HG02938 (cell line): ENCODE measurements around the gene ESRRB.

ENCODE experiments used
- ATAC-seq: cut with Tn5 transposase; IDR thresholded peaks from one replicate; pipeline ENCODE4 v1.9.1; 2021; ENCODE audit warnings: mild to moderate bottlenecking, moderate library complexity; ENCODE audit not compliant: unreplicated experiment

The ESRRB gene

DNA sequence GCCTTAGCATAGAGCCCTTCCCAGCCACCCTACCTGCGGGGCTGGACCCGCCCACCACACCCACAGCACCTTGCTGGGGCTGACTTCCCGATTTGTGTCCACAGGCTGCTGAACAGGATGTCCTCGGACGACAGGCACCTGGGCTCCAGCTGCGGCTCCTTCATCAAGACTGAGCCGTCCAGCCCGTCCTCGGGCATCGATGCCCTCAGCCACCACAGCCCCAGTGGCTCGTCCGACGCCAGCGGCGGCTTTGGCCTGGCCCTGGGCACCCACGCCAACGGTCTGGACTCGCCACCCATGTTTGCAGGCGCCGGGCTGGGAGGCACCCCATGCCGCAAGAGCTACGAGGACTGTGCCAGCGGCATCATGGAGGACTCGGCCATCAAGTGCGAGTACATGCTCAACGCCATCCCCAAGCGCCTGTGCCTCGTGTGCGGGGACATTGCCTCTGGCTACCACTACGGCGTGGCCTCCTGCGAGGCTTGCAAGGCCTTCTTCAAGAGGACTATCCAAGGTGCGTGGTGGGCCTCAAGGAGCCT lies 63.4 kb downstream of the ESRRB start:
- no peak for ATAC-seq

DNA sequence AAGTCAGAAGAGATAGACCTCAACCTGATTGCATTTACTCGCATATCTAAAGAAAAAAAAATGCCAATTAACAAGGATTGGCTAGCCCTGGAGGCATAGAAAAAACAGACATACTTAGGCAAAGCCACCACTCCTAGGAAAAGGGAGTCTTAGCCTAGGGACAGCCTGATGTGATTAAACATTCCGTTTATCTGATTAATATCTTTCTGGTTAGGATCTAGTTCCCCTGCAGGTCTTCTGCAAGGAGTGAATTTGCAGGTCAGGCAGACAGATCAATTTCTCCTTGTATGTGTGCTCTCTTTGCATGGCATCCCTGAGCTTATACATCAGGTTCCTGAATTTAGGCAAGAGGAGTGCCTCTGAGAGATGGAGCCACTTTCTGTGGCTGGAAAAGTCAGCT lies 70.5 kb downstream of the ESRRB start:
- ATAC-seq: no peak

DNA sequence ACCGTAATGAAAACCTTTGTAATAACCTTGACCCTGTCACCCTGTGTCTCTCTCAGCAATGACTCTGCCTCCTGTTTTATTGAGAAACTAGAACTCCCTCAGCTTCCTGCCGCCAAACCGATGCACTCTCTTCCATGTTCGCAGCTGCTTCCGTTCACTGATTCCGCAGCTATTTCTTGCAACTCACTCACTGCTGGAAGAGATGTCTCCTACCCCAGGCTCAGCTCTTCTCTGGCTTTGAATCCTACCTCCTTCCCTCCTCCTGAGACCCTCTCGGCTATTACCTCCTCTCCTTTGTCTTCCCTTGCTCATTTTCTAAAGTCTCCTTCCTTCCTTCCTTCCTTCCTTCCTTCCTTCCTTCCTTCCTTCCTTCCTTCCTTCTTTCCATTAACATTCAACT lies 71.0 kb downstream of the ESRRB start:
- no peak for ATAC-seq

DNA sequence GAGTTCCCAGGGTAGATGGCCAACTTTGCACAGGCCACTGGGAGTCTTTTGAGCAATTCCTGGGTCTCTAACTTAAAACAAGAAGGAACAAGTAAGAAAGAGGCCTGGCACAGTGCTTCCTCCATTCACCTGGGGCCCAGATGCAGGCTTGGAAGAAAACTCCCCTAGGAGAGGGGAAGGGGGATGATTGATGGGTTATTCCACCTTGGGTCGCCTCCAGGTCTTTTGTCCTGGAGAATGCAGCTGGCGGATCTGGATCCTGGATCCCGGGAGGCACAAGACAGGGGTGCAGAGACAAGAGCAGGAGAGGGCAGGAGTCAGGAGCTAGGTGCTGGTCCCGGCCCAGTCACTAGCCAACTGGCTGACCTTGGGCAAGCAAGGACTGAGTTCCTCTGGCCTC lies 74.5 kb downstream of the ESRRB start:
- no peak for ATAC-seq

DNA sequence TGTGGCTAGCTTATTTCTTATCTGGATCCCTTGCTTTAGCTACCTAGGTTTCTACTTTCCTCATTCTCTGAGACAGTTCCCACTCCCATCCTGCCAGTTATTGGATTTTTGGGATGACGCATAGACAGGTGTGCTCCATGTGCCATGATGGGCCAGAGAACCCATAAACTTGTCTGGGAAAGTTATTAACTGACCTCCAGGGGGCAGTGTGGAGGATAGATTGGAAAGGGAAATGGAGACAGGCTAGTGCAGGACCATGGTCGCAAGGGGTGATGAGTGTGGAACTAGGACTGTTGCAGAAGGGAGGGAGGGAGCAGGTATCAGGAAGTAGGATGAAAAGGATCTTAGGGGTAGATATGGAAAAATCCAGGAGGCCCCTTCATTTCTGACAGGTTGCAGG lies 80.3 kb downstream of the ESRRB start:
- ATAC-seq: no peak

DNA sequence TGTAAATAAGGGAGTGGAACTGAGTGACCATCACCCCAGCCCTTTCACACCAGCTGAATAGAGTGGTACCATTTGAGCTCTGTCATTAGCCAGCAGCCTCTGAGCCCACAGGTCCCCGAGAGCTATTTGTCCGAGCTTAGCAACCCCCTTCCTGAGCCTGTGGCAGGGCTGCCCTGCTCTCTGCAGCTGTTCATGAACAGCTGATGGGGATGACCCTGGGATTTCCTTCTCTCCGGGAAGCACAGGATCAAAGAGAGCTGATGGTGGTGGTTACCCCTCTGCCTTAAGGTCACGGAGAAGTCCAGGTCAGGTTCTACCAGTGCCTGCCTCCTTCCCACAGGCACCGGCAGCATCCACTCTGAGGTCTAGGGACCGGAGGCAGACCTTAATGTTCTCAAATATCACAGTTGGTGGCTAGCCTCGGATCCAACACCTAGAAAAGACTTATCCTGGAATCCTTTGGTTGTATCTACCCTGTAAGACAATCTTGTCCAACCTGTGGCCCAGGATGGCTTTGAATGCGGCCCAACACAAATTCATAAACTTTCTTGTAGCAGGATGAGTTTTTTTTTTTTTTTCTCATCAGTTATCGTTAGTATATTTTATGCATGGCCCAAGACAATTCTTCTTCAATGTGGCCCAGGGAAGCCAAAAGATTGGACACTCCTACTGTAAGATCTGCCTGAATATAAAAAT lies 81.1 kb downstream of the ESRRB start:
- no peak for ATAC-seq

DNA sequence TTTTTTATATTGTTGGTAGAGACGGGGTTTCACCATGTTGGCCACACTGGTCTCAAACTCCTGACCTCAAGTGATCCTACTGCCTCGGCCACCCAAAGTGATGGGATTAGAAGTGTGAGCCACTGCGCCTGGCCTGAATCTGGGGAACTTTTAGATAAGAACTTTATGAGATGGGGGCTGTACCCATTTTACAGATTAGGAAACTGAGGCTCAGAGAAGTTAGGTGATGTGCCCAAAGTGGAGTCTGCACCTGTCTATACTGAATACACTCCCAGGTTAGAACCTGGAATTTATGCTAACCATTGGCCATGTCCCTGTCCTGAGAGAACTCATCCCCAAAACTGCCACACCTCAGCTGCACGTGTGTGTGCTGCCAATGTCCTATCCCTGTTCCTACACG lies 81.9 kb downstream of the ESRRB start:
- no peak for ATAC-seq

DNA sequence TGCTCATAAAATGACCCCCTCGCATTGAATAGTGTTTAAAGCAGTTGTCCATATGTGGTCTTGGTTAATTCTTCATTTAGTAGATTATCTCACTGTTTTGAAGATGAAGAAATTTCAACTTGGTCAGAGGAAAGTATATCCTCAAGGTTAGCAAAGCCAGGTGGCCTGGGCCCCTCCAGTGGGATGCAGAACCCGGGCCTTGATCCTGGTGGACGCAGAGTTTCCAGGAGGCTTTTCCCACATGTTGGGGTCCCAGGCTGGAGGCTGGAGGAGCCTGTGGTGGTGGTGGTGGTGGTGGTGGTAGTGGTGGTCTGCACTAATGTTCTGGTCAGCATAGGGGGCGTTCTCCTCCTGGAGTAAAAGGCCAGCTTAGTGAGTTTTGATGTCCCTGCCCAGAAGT lies 85.9 kb downstream of the ESRRB start:
- ATAC-seq: no peak

DNA sequence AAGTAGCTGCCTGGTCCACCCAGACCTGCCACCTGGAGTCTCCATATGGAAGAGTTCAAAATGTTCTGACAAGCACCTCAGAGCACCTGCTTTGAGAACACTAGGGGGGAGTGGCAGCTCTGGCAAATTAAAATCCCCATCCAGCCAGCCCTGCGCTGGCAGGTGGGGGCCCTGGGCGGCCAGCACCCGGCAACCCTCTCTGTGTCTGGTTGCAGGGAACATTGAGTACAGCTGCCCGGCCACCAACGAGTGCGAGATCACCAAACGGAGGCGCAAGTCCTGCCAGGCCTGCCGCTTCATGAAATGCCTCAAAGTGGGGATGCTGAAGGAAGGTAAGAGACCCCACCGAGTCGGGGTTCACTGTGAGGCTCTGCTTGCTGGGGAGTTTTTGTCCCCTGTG lies 86.4 kb downstream of the ESRRB start:
- no peak for ATAC-seq

DNA sequence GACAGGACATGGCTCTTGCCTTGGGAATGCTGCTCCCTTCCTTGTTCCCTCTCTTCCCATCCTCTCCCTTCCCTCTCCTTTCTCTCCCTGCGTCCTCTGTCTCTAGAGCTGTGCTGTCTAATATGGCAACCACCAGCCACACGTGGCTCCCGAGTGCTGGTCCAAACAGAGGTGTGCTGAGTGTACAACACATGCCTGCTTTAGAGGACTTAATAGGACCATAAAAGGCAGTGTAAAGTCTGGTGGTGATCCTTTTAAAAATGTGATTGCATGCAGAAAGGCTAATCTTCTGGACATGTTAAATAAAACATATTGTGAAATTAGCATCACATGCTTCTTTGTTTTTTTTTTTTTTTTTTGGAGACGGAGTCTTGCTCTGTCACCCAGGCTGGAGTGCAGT lies 87.2 kb downstream of the ESRRB start:
- no peak for ATAC-seq

DNA sequence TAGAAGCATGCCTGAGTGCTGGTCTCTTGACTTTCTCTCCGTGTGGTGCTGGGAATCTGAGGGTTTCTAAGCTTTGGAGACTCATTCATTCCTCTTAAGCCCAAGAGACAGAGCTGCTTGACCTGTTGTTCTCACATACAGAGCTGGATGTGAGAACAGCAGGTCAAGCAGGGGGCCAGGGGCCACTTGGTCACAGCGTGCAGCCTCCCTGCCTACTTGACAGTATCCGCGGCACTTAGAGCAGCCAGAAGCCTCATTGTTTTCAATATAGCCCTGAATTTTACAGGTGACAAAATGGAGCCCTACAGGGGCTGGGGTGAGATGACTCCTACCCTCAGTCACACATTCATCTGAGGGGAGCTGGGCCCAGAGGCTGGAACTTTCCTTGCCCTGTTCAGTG lies 88.9 kb downstream of the ESRRB start:
- ATAC-seq: no peak

DNA sequence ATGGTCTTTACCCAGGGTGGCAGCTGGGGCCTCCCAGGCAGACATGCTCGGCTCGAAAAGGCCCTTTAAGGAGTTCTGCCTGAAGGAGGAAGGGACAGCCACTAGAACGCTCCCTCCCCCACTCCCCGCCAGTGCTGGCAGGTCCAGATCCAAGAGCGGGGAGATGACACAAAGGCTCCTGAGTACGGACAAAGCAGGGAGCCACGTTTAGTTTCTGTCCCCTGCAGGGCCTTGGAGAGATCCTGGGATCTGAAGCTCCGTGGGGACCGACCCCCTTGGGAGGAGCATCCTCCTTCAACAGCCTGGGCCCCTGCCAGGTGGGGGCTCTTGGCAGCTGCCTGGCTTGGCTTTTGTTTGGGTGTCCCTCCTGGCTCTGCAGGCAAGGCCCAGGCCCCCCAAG lies 89.7 kb downstream of the ESRRB start:
- ATAC-seq: no peak

DNA sequence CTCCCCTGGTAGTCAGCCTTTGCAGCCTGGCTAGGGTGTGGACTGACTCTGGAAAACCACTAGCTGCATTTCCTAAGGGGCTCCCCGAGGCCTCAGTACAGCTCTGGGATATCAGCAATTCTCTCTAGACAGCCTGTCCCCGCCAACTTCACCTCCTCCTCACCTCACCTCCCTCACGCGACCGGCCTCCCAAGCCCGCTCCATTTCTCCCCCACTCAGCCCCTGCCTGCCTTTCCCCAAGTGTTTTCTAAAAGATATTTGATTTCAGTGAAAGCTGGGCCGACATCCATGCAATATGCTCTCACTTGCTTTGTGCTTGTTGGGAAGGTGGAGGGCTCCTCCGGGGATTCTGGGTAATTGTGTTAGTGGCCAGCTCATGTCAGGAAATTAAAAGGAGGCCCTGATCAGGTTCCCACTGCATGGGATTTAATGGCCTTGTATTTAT lies 91.8 kb downstream of the ESRRB start:
- no peak for ATAC-seq

DNA sequence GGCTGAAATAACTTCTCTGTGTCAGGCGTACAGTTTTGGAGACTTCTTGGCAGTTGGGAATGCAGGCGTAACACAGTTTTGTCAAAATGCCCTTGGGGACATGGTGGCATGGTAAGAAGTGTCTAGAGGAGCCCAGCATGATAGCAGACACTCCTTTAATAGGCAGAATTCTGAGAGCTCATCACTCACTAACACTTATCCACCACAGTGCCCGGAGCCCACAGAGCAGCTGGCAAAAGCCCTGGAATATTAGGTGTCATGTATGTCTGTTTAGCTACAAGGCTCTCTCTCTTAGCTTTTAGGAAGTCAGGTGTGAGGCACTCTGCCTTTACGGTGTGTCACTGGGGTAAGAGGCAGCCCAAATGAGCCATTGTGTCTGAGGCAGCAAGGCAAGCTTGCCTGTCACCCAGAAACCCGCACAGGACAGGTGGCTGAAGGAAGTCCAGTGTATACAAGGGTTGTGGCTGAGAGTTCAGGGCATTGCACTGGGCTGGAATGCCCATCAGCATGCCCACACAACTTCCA lies 96.3 kb downstream of the ESRRB start:
- ATAC-seq: no peak

DNA sequence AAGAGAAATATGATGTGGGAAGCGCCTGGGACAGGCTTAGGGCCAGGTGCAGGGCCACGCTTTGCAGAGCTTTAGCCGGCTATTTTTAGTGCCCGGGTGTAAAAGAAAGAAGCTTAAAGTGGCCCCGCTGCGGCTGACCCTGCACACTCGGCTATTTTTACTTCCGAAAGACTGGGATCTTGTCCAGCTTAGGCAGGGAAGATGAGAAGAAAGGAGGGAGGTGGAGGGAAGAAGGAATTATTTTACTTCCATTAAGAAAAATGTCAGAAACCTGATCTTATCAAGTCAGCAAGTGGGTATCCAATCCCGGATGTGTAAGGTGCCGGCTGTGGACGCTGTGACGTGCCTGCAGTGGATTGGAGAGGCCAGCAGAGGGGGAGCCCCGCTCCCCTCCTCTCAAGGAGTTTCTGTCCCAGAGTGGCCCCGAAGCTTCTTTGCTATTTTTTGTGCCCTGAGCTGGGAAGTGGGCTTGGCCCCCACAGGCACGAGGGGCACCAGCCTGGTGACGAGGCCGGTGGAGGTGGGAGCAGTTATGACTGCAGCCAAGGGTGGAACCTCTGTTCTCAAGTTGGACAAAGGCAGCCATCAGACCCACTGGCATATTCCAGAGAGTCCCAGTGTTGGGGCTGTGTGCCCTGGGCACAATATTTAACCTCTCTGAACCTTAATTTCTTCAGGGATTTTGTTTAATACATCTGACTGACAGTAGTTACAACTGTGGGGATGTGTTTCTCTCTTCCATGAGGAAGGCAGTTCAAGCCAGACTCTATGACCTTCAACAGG lies 97.7 kb downstream of the ESRRB start:
- ATAC-seq: no peak

DNA sequence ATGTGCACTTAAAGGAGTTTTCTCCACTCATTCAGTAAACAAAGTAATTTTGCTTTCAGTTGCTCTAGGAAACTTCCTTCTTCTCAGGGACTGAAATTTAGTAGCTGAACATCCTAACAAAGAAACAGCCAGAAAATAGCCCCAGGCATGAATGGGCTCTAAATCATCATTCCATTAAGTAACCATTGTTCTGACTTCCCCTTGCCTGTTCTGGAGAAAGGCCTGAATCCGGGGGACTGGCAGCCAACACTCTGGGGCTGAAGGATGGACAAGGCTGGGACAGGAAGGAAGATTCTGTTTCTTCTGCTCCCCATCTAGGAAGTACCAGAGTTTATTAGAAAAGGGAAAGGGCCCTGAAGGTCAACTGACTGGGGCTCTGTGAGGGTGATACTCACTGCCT lies 104.5 kb downstream of the ESRRB start:
- no peak for ATAC-seq

DNA sequence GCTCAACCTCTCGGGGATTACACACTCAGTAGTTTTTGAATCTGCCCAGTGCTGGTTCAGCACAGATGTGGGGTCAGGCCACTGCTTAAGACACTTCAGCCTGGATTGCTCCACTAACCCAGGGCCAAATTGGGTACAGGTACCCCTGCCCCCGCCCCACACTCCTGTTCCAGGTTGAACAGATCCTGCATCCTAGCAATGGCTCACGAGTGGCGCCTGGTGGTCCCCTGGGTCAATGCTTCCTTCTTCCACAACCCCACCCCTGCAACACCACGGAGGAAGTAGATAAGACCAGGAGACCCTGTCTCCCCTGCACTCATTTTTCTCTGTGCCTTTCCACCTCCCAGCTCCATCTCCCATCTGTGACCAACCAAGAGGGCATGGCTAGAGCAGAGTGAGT lies 108.4 kb downstream of the ESRRB start:
- no peak for ATAC-seq

DNA sequence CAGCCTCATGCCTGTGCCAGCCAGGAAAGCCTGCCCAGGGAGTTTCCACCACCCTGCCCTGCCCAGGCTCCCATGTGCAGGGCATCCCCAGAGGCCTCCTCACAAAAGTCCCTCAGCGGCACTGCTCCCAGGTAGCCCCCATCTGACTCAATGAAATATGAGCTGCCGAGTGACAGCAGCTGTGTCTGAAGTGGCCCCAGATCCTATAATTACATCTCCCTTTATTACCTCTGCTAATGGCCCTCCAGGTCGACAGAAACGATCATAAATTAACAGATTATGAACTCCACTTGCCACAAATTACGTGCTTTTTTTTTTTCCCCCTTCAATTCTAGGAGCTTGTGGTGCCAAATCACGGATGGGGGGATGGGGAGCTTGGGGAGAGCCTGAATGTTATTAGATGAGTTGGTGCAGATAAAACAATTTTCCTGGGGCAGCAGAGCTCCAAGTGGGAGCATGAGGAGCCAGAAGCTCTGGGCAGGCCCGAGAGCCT lies 110.4 kb downstream of the ESRRB start:
- ATAC-seq: no peak

DNA sequence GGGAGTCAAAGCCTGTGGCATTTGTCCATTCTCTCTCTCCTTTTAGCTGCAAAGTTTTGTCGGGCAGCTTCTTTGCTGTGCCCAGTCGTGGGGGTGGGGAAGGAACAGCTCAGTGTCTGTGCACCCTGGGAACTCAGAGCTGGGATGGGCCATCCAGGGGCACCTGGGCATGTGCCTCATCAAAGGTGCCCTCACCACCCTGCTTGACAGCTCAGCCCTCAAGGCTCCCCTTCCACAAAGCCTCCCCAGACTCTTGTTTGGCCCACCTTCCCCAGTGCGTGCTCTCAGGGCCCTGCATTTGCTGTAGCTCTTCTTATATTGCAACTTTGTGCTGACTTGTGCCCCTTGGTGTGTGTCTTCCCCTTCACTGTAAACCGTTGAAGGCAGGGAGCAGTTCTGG lies 112.6 kb downstream of the ESRRB start:
- no peak for ATAC-seq

DNA sequence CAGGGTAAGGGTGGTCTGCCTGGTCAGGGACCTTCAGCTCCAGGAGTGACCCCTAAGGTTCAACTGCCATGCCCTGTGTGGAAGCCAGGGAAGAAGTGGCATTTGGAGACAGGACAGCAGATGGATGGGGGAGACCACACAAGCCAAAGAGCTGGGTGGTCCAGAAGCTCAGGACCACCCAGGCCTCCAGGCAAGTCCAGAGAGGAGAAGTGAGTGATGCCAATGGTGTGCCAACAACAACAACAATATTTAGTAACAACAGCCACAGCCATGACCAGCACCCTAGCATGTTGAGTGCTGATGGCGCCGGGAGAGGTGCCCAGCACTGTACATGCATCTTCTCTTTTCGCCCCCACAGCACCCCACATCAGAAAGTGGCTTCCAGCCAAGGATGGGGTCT lies 113.7 kb downstream of the ESRRB start:
- ATAC-seq: no peak

DNA sequence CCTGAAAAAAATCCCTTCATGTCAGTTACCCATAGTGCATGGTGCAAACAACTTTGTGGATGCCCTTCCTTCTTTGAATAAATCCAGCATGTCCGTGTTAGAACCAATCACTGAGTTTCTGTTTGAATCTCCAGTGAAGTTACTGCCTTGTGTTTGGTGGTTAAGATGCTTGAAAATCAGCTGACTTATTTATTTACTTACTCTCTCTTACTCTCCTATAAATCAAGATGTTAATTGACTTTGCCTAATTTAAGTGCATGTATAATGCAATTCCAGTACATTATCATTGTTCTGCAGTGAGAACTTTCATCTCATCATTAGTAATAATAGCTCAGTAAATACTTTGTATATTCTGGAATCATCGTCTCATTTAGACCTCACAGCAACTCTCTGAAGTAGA lies 114.2 kb downstream of the ESRRB start:
- ATAC-seq: no peak

DNA sequence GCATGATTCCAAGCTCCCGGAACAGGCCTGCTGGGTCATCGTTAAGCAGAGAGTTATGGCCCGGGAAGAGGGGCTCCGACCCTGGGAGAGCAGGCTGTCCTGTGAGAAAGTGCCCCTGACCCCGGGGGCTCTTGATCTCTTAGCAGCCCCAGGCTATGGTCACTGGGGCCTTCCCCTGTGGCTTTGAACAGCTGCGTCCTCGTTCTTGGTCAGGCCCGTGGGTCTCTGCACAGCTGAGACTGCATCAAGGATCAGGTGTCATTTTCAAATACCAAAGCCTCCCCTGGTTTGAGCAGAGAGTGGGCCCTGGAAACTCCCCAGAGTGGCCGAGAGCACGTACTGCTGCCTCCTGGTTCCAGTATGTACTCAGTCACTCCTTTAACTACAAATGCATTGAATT lies 114.8 kb downstream of the ESRRB start:
- ATAC-seq: no peak
